Measurements from ENCODE around the gene ZNF277. TPM values are rescaled to one million over a fixed set of nuclear protein-coding genes. Genes with fewer than 3 reads are reported as not detected.

ZNF277 gene
- total RNA-seq, 1 experiment from 2014 or later, result 13.1 TPM

DNA sequence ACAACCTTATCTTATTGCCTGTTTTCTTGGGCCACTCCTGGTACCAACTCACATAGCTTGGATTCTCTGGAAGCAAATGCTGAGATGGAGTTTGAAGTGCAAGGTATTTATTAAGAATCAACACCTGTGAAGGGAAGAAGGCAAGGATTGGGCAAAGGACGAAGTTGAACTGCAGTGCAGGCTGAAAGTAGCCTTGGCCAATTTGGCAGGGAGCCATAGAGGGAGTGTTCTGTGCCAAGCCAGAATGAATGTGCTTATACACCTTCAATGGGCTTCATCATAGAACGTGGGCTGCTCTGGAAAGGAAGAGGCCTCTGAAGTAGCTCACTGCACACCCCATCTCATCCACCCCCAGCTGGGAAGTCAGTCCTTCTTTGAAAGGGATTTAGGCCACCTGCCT, 163.9 kb downstream of the ZNF277 start:
- H3K4me2 ChIP-seq (ENCODE audit: insufficient read depth, insufficient read length, low read length), result no peak overlapping the region
- no peak overlapping the region for H3K27ac ChIP-seq (ENCODE audit: insufficient read length, low read depth, low read length)
- H2BK12ac ChIP-seq (ENCODE audit: insufficient read length, low read depth, low read length), result no peak overlapping the region
- H4K5ac ChIP-seq (ENCODE audit: insufficient read length, low read depth, low read length), result no peak overlapping the region
- no peak overlapping the region for H4K91ac ChIP-seq (ENCODE audit: insufficient read length, low read depth, low read length)
- no peak overlapping the region for H2AK5ac ChIP-seq (ENCODE audit: insufficient read length, low read length)
- no peaks in the 10 kb centered on the region for H3K36me3 Mint-ChIP-seq (ENCODE audit: insufficient read depth in 1 of 3, low read depth in 3 of 3)
- no peak overlapping the region for H3K14ac ChIP-seq (ENCODE audit: insufficient read depth, low read length)
- H3K4me1 ChIP-seq (ENCODE audit: insufficient read depth, low read length), result no peaks in the 10 kb centered on the region; the same call in 1 of the 2 replicates
- H2BK15ac ChIP-seq (ENCODE audit: low read depth, low read length), result no peak overlapping the region
- no peak overlapping the region for H3K23ac ChIP-seq (ENCODE audit: insufficient read length, low read depth, low read length)
- H3K4me1 Mint-ChIP-seq, result peaks cover 5 to 6% of the 10 kb centered on the region in 2 experiments; a peak in 3 of 4 replicates
- no peak overlapping the region for H2BK5ac ChIP-seq (ENCODE audit: insufficient read length, low read length)
- no peaks in the 10 kb centered on the region for H3K27me3 Mint-ChIP-seq (ENCODE audit: low read depth)
- no peak overlapping the region for H3K27ac Mint-ChIP-seq
- H3K9me3 Mint-ChIP-seq, result no peaks in the 10 kb centered on the region
- H2AFZ ChIP-seq (ENCODE audit: low read length), result no peak overlapping the region
- WGBS (ENCODE audit: extremely low coverage, insufficient read length, low lambda C conversion rate), result no CpG with 5 or more reads among the region's 2 CpGs
- H3K9ac ChIP-seq (ENCODE audit: extremely low read depth, insufficient read length, low read length), result no peak overlapping the region
- H3K27me3 ChIP-seq (ENCODE audit: insufficient read depth, low read length), result no peaks in the 10 kb centered on the region
- H3K18ac ChIP-seq (ENCODE audit: insufficient read length, low read depth, low read length), result no peak overlapping the region
- TF ChIP-seq, protein P1, sequence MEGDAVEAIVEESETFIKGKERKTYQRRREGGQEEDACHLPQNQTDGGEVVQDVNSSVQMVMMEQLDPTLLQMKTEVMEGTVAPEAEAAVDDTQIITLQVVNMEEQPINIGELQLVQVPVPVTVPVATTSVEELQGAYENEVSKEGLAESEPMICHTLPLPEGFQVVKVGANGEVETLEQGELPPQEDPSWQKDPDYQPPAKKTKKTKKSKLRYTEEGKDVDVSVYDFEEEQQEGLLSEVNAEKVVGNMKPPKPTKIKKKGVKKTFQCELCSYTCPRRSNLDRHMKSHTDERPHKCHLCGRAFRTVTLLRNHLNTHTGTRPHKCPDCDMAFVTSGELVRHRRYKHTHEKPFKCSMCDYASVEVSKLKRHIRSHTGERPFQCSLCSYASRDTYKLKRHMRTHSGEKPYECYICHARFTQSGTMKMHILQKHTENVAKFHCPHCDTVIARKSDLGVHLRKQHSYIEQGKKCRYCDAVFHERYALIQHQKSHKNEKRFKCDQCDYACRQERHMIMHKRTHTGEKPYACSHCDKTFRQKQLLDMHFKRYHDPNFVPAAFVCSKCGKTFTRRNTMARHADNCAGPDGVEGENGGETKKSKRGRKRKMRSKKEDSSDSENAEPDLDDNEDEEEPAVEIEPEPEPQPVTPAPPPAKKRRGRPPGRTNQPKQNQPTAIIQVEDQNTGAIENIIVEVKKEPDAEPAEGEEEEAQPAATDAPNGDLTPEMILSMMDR (conservative IDR thresholded peaks at IDR 0.05), result no peak
- H3K4ac ChIP-seq (ENCODE audit: low read depth, low read length), result no peak overlapping the region
- H3T11ph ChIP-seq (ENCODE audit: low read length), result no peak overlapping the region
- H2BK120ac ChIP-seq (ENCODE audit: low read depth, low read length, poor library complexity, severe bottlenecking), result no peak overlapping the region
- no peaks in the 10 kb centered on the region for H3K23me2 ChIP-seq (ENCODE audit: insufficient read length, low read depth, low read length, poor library complexity, severe bottlenecking)
- no peaks in the 10 kb centered on the region for H3K79me2 ChIP-seq (ENCODE audit: insufficient read depth, low read length)
- H3K9me3 ChIP-seq (ENCODE audit: control insufficient read depth, low read depth, low read length), result no peaks in the 10 kb centered on the region
- no peak overlapping the region for H2BK20ac ChIP-seq (ENCODE audit: low read depth, low read length, poor library complexity, severe bottlenecking)
- H4K20me1 ChIP-seq (ENCODE audit: control insufficient read depth, insufficient read depth, insufficient read length), result no peaks in the 10 kb centered on the region
- no peak overlapping the region for H4K8ac ChIP-seq (replicated peaks; ENCODE audit: insufficient read length, low read depth, low read length)
- H3K4me3 Mint-ChIP-seq, result no peak overlapping the region
- DNase-seq, result no peak
- no peaks in the 10 kb centered on the region for H3K79me1 ChIP-seq (ENCODE audit: insufficient read depth, low read depth, low read length, poor library complexity, severe bottlenecking)
- H3K56ac ChIP-seq (ENCODE audit: insufficient read length, low read depth, low read length), result no peak overlapping the region

Measured in H9 (cell line).